Measurements from ENCODE around the gene CHCHD5.

GRCh38 chr2:112634153-112634873 is 49.9 kb downstream of the CHCHD5 start:
- TF ChIP-seq POLR2AphosphoS5 (IDR thresholded peaks at IDR 0.05; ENCODE audit: low read depth, low read length): no peak
- no peak for TF ChIP-seq POLR2A (IDR thresholded peaks at IDR 0.05; ENCODE audit: low read depth, low read length)
- TF ChIP-seq TAF1 (IDR thresholded peaks at IDR 0.05; ENCODE audit: low read depth, low read length): no peak
- no peak for TF ChIP-seq PAX5 (IDR thresholded peaks at IDR 0.05; ENCODE audit: insufficient read depth, low read length, severe bottlenecking)
- no peak for TF ChIP-seq SPI1 (IDR thresholded peaks at IDR 0.05; ENCODE audit: low read depth, low read length)
- TF ChIP-seq POU2F2 (IDR thresholded peaks at IDR 0.05; ENCODE audit: low read depth, low read length): no peak

Data from GM12891 (cell line).